NCI-H187 treated with DMSO at 0.1 percent for 48 hours (cell line): ENCODE results near the gene NNAT.

Source experiments
- DNase-seq: peaks from one replicate; lab custom pipeline; 2025; lab: John Stamatoyannopoulos, UW

NNAT gene

GRCh38 chr20:37523911-37524700 is 3.1 kb downstream of the NNAT start:
- peak; percentile 93 for DNase-seq

- DNase-seq: peak; percentile 93
These were observed 4.0 kb downstream of the NNAT start for GRCh38 chr20:37524859-37525708.

GRCh38 chr20:37525810-37526209 is 4.8 kb downstream of the NNAT start:
- DNase-seq: no peak

GRCh38 chr20:37526238-37526838 is 5.3 kb downstream of the NNAT start:
- no peak for DNase-seq

GRCh38 chr20:37526839-37527637 is 6.0 kb downstream of the NNAT start:
- DNase-seq: no peak

GRCh38 chr20:37527638-37528445 is 6.8 kb downstream of the NNAT start, which contains the start of gene BLCAP:
Gene BLCAP (minus strand): TSS chr20:37527876. CDS start chr20:37519174, 8,702 bp downstream.
- DNase-seq: peak; percentile 66

GRCh38 chr20:37528446-37529213 is 7.6 kb downstream of the NNAT start:
- no peak for DNase-seq

GRCh38 chr20:37529214-37529967 is 8.3 kb downstream of the NNAT start:
- no peak for DNase-seq

- DNase-seq: no peak
These were observed 9.0 kb downstream of the NNAT start for GRCh38 chr20:37529968-37530600.

GRCh38 chr20:37530696-37531095 is 9.6 kb downstream of the NNAT start:
- DNase-seq: no peak

- no peak for DNase-seq
These were observed 10.8 kb downstream of the NNAT start for GRCh38 chr20:37531856-37532255.

GRCh38 chr20:37533154-37533715 is 12.2 kb downstream of the NNAT start:
- no peak for DNase-seq

- DNase-seq: peak; percentile 32
These were observed 13.5 kb downstream of the NNAT start for GRCh38 chr20:37534401-37535157.

- DNase-seq: no peak
These were observed 14.5 kb downstream of the NNAT start for GRCh38 chr20:37535443-37536132.

- DNase-seq: no peak
These were observed 16.5 kb downstream of the NNAT start for GRCh38 chr20:37537505-37537904.

- no peak for DNase-seq
These were observed 17.0 kb downstream of the NNAT start for GRCh38 chr20:37538003-37538402.

GRCh38 chr20:37539424-37539823 is 18.4 kb downstream of the NNAT start:
- no peak for DNase-seq
